HepG2 (cell line): ENCODE data around the gene SARS2. TPM values are rescaled to one million over a fixed set of nuclear protein-coding genes. Genes with fewer than 3 reads are reported as not detected.

Source experiments
- HBP1 ChIP-seq: IDR thresholded peaks from 2 replicates; pipeline ENCODE4 v1.6.1; 2016; ENCODE audit warnings: low read depth, control low read depth
- KDM2A ChIP-seq: sonication (generic); formaldehyde crosslinking; IDR thresholded peaks from 2 replicates; pipeline ENCODE4 v1.4.0; 2020; ENCODE audit warnings: low read depth, missing genetic modification reagents, borderline replicate concordance
- NONO ChIP-seq, 2 experiments: fragments of 450-650 bp in 1 of 2; sonication (generic) in 1 of 2; formaldehyde crosslinking in 1 of 2; IDR thresholded peaks in 1 of 2; conservative IDR thresholded peaks in 1 of 2; 2 replicates each; pipeline versions ENCODE4 v1.6.1 to v1.8.0; 2017 to 2022; ENCODE audit warnings: mild to moderate bottlenecking in 1 of 2, missing genetic modification reagents in 1 of 2, moderate library complexity in 1 of 2
- NR2F6 ChIP-seq, 2 experiments: IDR thresholded peaks; 2 replicates each; pipeline ENCODE4 v1.6.1; 2016; ENCODE audit warnings: antibody characterized with exemption in 1 of 2, mild to moderate bottlenecking in 1 of 2
- POLR2AphosphoS2 ChIP-seq: IDR thresholded peaks from 2 replicates; pipeline ENCODE4 v1.6.1; 2011; ENCODE audit warnings: low read depth, low read length, improper control_type of control experiment
- POLR2G ChIP-seq: fragments of 200-400 bp; formaldehyde crosslinking; IDR thresholded peaks from 2 replicates; pipeline ENCODE4 v1.6.1; 2018; ENCODE audit warnings: mild to moderate bottlenecking, low read depth, low read length, moderate library complexity
- TEAD2 ChIP-seq: sonication (generic); formaldehyde crosslinking; IDR thresholded peaks from 2 replicates; pipeline ENCODE4 v1.9.0; 2021; ENCODE audit warnings: missing genetic modification reagents
- ZBTB10 ChIP-seq: sonication (generic); formaldehyde crosslinking; IDR thresholded peaks from 2 replicates; pipeline ENCODE4 v1.4.0; 2020; ENCODE audit warnings: missing genetic modification reagents, borderline replicate concordance
- ZBTB39 ChIP-seq: sonication (generic); formaldehyde crosslinking; IDR thresholded peaks from 2 replicates; pipeline ENCODE4 v1.5.0; 2020; ENCODE audit warnings: missing genetic modification reagents
- ZNF317 ChIP-seq: sonication (generic); formaldehyde crosslinking; IDR thresholded peaks from 2 replicates; pipeline ENCODE4 v1.5.0; 2020; ENCODE audit warnings: mild to moderate bottlenecking, missing genetic modification reagents
- ZNF382 ChIP-seq: sonication (generic); formaldehyde crosslinking; IDR thresholded peaks from 2 replicates; pipeline ENCODE4 v1.5.0; 2020; ENCODE audit warnings: missing genetic modification reagents, mild to moderate bottlenecking, borderline replicate concordance
- ZNF547 ChIP-seq: sonication (generic); formaldehyde crosslinking; IDR thresholded peaks from 2 replicates; pipeline ENCODE4 v1.5.1; 2020; ENCODE audit warnings: mild to moderate bottlenecking, missing genetic modification reagents
- ZNF687 ChIP-seq: sonication (generic); formaldehyde crosslinking; IDR thresholded peaks from 2 replicates; pipeline ENCODE4 v1.5.1; 2020; ENCODE audit warnings: mild to moderate bottlenecking, missing genetic modification reagents, moderate library complexity
- polyA plus RNA-seq, 8 experiments: library from polyadenylated mRNA; depleted of rRNA in 3 of 8; stranded (reverse) in 7 of 8; unstranded in 1 of 8; fragments of >200 nt; fragmentation: Illumina TruSeq in 4 of 8; extraction: Trizol in 4 of 8; gene quantifications; 2 replicates each; pipeline versions ENCODE4 v1.2.1 to v1.2.3, GENCODE V29; 2011 to 2016; ENCODE audit warnings: low read depth in 4 of 8, missing spikeins in 1 of 8, mixed read lengths in 1 of 8; ENCODE audit not compliant: insufficient read depth in 1 of 8
- total RNA-seq, 5 experiments: library from RNA; depleted of rRNA; stranded (reverse); fragments of >200 nt; fragmentation: Illumina TruSeq; extraction: Trizol; gene quantifications; 2 replicates each; pipeline ENCODE4 v1.2.3, GENCODE V29; 2016; ENCODE audit warnings: low read depth in 1 of 5

SARS2 gene
- total and polyA plus RNA-seq, 2 of the 13 experiments (the other 11 are each of a cell fraction or from before 2014, with no cell fraction given), result 40.0 to 48.6 TPM

GRCh38 chr19:38942471-38943181 is 12.1 kb upstream of the SARS2 start (continued):
- TF ChIP-seq ZBTB39 (CRISPR knock-in tag) (no peak), TEAD2 (no peak), HBP1 (CRISPR knock-in tag) (no peak), ZNF382 (CRISPR knock-in tag) (no peak), POLR2G (0 out of 2 replicates have a peak, but pooled peaks have one; percentile 10), ZNF547 (CRISPR knock-in tag) (no peak), ZNF687 (CRISPR knock-in tag) (peak; percentile 15; the same call in 1 of the 2 replicates), NR2F6 (IDR thresholded peaks at IDR 0.05) (peak; percentile 17; the same call in 1 of the 2 replicates), NR2F6 (CRISPR knock-in tag; IDR thresholded peaks at IDR 0.05) (peak; percentile 4; the same call in 1 of the 2 replicates), ZBTB10 (CRISPR knock-in tag) (no peak), KDM2A (CRISPR knock-in tag) (0 out of 2 replicates have a peak, but pooled peaks have one; percentile 24), NONO (IDR thresholded peaks at IDR 0.05) (no peak), NONO (CRISPR knock-in tag; conservative IDR thresholded peaks at IDR 0.05) (0 out of 2 replicates have a peak, but pooled peaks have one; percentile 17), POLR2AphosphoS2 (no peak), ZNF317 (CRISPR knock-in tag) (no peak)
